Measurements from ENCODE around the gene MTOR. TPM values are rescaled to one million over a fixed set of nuclear protein-coding genes. Genes with fewer than 3 reads are reported as not detected.
"Not testable (repeated sequence)": the region's sequence is repeated elsewhere in the genome, so short reads cannot be mapped to it uniquely, and the experiment has no call there.

MTOR gene
- total RNA-seq, 2 donors from 2014 or later, result 29.3 to 34.1 TPM

DNA sequence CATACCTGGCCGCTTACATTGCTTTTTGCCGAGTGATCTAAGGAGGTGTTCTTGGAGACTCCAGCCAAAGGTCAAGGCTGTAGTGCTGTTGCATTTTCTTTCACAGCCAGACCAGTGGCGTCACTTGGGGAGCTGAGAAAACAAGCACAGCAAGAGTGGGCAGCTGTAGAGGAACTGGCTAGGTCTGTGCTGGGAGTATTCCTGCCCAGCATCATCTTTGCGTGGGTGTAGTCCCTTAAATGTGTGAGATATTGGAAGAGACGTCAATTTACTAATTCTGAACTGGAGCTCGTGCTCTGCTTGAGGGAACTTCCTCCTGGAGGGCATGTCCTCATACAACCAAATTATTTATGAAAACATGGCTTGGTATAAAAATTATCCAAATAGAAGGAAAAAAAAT, 20.8 kb upstream of the MTOR start:
- DNase-seq (no peak), ATAC-seq (no peak)
- intact Hi-C loops (cut with DNase I), result no loop called here

DNA sequence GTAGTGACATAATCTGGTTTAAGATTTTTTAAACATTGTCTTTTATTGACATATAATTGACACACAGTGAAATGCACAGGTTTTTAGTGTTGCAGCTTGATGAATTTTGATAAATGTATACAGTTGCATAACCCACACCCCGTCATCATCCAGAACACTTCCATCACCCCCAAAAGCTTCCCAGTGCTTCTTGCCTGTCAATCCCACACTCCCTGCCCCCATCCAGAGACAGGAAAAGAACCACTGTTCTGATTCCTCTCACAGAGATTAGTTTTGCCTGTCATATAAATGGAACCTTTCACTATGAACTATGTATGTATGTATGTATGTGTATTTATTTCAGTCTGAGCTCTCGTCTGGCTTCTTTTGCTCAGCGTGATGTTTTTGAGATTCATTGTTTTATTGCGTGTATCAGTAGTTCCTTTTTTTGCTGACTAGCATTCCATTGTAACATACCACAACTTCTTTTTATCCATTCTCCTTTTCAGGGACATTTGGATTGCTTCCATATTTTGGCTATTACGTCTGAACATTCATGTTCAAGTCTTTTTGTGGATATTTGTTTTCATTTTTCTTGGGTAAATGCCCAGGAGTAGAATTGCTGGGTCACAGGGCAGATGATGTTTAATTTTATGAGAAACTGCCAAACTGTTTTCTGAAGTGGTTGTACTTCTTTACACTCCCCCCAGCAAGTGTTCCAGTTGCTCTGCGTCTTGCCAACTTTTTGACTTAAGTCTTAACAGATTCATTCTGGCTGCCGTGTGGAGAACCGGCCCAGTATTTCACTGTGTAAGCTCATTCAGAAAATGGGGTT, 19.4 kb upstream of the MTOR start:
- no peak for DNase-seq
- peak; percentile 55 to 83 for ATAC-seq
- intact Hi-C loops (cut with DNase I), result no loop called here

DNA sequence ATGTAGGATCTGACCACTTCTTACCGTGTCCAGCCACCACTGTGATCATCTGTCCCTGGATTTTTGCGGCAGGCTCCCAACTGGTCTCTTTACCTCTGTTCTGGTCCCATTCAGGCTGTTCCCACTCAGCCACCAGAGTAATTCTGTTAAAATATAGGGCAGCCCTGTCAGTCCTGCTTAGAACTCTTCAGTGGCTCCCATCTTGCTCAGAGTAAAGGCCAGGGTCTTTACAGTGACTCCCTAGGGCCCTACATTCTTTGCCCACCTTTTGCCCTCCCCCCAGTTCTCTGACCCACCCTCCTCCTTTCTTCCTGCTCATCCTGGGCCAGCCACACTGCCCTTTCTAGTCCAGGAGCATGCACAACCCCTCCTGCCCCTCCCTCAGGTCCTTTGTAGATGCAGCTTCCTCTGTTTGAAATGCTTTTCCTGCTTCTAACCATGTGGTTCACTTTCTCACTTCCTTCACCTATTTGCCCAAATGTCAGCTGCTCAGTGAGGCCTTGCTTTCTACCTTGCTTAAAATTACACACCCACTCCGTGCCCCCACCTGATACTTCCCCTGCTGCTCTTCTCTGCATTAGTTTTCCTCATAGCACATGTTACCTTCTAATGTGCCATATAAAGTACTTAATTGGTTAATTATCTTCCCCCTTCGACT, 18.5 kb upstream of the MTOR start:
- ATAC-seq (no peak), DNase-seq (no peak)
- intact Hi-C loops (cut with DNase I), result no loop called here

DNA sequence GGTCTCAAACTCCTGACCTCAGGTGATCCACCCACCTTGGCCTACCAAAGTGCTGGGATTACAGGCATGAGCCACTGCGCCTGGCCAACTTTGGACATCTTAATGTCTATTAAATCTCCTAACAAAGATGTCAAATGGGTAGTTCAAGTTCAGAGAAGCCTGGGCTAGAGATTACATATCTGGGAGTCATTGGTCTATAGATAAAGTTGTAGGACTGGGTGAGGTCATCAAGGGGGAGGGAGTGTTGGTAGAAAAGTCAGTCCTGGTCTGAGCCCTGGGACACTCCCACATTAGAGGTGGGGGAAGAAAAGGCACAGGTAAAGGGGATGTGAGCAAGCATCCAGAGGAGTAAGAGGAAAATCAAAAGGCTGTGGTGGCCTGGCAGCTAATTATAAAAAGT, 17.3 kb upstream of the MTOR start:
- ATAC-seq (no peak), DNase-seq (no peak)
- intact Hi-C loops (cut with DNase I), result no loop called here

DNA sequence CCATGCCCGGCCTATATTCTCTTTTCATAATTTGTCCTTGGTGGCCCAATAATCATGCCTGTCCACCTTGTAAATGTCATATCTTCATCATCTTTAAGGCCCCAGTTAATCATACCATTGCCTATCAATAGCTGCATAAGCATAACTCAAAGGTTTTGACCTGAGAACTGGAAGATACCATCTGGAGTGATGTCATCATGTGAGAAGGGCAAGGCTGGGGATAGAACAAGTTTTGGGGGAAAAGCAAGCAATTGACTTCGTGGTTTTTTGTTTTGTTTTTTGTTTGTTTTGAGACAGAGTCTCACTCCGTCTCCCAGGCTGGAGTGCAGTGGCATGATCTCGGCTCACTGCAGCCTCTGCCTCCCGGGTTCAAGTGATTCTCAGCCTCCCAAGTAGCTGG, 16.8 kb upstream of the MTOR start:
- no peak for ATAC-seq
- DNase-seq, result no peak
- intact Hi-C loops (cut with DNase I), result no loop called here

DNA sequence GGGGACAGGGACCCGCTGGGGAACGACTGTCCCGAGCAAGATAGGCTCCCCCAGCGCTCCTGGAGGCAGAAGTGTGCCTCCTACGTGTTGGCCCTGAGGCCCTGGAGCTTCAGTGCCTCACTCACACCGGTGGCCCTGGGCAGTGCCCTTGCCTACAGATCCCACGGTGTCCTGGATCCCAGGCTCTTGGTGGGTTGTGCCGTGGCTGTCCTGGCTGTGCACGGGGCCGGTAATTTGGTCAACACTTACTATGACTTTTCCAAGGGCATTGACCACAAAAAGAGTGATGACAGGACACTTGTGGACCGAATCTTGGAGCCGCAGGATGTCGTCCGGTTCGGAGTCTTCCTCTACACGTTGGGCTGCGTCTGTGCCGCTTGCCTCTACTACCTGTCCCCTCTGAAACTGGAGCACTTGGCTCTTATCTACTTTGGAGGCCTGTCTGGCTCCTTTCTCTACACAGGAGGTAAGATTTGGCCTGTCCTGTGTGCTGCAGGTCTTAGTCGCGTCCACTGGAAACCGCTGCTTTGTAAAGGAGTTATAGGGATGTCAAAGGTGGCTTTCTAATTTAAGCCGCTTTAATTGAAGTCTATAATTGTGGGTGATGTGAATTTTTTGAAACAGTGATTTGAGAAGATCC, 11.4 kb upstream of the MTOR start:
- intact Hi-C loops (cut with DNase I), result no loop called here
- ATAC-seq, result peak; percentile 21 to 49
- no peak for DNase-seq

DNA sequence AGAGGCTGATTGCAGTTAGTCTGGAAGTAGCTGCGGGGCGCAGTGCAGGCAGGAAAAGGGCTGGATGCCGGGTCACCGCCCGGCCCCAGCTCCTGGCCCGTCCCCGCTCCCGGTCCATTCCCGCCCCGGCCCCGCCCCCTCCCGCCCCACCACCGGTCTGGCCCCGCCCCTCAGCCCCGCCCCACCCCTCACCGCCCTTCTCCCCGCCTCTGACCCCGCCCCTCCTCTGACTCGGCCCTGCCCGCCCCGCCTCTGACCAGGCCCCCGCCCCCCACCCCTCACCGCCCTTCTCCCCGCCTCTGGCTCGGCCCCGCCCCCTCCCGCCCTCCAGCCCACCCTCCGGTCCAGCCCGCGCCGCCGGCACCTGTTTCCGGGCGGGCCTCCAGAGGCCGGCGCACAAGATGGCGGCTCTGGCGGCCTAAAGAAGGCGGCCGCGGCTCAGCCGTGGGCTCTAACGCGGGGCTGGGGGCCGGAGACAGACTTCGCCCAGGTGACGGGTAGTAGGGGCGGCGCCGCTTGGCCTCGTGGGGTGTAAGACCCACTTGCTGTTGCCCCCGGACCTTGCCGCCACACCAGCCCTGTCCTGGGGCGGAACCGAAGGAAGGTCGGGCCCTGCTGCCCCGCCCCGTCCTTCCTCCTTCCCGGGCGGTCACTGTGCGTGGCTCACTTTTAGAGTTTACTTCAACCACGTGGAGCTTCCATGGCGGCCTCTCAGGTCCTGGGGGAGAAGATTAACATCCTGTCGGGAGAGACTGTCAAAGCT, 10.7 kb upstream of the MTOR start, which contains the start of gene UBIAD1:
Gene UBIAD1 (plus strand): TSS at position 367 of the 763 bp plus-strand sequence. CDS start 334 bp downstream, at position 701.
- DNase-seq (peak; percentile 85), ATAC-seq (peak; percentile 96)
- intact Hi-C loops (cut with DNase I), result no loop called here

DNA sequence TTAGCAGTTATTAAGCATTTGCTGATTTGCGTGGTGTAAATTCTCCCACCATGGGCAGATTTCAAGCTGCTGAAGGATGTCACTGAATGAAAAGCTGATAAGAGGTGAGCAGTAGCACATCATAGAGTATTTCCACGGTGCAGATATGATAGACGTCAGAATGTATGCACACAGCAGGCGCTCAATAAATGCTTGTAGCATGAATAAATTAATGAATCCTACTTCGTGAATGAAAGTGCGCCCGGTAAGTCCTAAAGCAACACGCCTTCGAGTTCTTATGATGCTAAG, 10.1 kb upstream of the MTOR start:
- intact Hi-C loops (cut with DNase I), result no loop called here
- DNase-seq (no peak), ATAC-seq (no peak)

DNA sequence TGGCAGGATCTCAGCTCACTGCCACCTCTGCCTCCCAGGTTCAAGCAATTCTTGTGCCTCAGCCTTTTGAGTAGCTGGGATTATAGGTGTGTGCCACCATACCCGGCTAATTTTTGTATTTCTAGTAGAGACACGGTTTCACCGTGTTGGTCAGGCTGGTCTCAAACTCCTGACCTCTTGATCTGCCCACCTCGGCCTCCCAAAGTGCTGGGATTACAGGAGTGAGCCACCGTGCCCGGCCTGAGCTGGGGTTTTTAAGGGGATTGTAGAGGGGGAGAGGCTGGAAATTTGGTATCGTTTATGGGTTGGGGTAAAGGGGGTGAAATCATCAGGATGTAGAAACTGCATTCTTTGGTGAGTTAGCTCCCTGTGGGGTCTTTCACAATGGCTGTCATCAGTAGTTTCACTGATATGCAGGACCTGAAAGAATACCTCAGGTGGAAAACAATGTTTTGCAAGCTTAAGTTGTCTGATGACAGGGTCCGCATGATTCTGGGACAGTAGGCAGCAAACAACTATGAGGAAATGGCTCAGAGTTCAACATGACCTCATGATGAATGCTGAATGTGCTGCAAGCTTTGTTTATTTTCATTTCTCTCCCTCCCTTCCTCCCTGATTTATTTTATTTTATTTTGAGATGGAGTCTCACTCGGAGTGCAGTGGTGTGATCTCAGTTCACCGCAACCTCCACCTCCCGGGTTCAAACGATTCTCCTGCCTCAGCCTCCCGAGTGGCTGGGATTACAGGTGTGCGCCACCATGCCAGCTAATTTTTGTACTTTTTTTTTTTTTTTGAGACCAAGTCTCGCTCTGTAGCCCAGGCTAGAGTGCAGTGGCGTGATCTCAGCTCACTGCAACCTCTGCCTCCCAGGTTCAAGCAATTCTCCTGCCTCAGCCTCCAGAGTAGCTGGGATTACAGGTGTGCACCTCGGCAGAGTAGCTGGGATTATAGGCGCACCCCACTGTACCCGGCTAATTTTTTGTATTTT, 5.3 kb upstream of the MTOR start:
- ATAC-seq; intact Hi-C loops (cut with DNase I); DNase-seq: not testable (repeated sequence)

DNA sequence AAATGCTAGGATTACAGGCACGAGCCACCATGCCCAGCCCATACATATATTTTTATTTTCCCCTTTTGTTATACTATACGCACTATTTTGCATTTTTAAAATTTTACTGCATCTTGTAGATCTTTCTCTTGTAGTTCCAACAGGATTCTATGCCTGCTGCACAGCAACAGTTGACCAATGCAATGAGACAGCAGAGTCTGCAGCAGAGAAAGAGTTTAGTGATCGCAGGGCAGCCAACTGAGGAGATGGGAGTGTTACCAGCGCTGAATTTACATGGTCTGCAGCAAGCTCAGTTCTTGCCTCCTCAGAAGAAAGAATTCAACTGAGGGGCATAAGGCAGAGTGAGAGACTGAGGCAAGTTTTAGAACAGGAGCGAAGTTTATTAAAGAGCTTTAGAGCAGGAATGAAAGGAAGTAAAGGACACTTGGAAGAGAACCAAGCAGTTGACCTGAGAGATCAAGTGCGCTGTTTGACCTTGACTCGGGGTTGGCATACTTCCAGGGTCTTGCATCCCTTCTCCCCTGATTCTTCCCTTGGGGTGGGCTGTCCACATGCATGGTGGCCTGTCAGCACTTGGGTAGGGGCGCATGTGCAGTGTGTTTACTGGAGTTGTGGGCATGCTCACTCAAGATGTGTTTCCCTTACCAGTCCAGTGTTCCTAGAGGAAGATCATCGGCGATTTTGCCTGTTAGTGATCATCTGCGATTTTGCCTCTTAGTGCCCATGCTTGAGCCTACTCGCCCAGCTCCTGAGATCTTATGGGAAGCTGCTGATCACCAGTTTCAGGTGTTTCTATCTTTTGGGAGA, 4.1 kb upstream of the MTOR start:
- DNase-seq, result no peak
- ATAC-seq, result no peak
- intact Hi-C loops (cut with DNase I), result no loop called here

DNA sequence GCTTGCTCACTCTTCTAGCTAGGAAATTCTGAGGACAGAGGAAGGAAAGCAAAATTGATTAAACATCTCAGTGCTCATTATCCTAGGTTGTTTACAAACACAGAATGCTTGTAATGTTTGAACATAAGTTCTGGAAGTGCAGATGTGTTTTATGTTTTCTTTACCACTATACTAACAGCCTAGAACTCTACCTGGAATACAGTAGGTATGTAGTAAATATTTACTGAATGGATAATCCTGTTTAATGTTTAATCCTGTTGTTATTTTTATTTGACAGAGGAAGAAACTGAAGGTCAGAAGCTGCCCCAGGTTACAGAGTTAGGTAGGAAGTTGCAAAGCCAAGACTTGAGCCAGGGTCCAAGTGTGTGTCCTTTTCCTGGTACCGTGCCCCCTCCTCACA, 6.1 kb downstream of the MTOR start:
- intact Hi-C loops (cut with DNase I), result no loop called here
- ATAC-seq (no peak), DNase-seq (no peak)

DNA sequence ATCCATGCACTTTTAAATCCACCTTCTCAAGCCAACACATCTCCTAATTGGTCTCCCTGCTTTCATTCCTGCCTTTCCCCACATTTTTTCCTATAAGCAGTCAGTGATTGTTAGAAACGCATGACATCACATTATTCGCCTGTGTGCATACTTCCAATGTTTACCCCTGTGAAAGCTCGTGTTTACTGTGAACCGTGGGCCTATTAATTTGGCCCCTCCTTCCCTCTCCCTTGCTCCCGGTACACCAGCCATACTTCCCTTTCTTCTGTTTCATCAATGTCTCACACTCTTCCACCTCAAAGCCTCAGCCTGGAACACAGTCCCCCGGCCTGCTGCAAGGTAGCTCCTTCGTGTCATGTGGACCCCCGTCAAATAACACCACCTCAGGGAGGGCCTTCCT, 9.1 kb downstream of the MTOR start:
- DNase-seq, result no peak
- ATAC-seq, result no peak
- intact Hi-C loops (cut with DNase I), result no loop called here

DNA sequence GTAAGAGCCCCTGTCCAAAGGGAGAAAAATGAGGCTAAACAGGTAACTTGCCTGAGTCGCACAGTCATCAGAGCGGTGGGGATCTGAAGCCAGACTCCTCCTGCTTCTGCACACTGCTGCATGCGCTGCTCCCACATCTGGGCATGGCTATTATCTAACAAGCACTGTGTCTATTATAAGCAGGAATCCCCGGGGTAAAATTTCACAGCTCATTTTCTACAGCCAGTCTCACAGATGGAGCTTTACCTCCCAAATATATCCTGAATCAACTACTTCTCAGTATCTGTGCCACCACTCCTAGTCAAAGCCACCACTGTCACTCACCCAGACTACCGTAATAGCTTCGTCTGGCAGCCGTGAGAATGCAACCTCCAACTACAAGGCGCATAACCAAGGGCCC, 9.8 kb downstream of the MTOR start:
- DNase-seq, result no peak
- ATAC-seq, result no peak
- intact Hi-C loops (cut with DNase I), result no loop called here

DNA sequence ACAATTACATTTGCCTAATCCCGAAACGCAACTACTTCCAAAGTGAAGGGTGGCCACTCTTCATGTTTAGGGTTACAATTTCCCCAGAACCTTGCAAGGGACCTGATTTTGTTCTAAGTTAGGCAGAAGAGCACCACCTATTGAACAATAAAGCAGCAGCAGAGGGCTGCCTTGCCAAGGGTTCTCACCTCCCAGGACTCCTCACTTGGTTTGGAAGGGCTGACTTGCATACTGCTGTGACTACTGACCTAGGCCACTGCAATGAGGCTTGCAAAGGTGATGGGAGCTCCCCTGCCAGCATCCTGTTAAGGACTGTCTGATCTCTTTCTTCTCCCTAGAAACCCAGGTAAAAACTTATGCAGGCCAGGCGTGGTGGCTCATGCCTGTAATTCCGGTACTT, 14.2 kb downstream of the MTOR start:
- intact Hi-C loops (cut with DNase I), result no loop called here
- DNase-seq (no peak), ATAC-seq (no peak)

DNA sequence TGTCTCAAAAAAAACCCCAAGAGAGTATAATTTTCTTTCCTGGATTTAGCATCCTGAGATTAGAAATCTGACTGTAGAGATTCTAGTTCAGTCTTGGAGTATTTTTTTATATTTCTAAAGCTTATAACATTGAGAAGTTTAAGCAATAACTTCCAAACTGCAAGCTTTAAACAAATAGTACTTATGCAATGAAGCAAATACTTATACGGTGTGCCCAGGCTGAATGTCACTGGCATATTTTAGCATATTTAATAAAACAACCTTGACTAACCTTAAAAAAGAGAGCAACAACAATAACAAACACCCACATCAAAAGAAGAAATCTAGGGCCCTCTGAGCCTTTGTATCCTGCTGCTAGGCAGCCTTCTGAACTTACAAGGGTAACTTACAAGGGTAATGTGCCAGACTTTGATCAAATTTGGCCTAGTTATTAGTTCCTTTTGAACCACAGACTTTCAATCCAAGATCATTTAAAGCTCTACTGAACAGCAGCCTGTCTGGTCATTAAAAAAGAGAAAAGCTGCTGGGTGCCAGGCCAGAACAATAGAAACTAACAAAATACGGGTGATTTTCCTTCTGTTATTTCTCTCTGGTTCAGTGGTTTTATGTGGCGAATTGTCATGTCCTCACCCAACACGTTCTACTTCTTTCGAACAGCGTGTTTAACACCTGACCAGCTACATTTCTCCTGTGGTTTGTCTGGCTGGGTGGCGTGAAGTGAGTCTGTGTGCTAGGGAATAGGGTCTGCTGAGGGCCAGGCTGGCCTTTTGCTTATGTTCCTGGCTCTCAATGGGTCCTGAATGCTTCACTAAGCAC, 16.2 kb downstream of the MTOR start:
- DNase-seq (no peak), ATAC-seq (no peak)
- intact Hi-C loops (cut with DNase I), result no loop called here

DNA sequence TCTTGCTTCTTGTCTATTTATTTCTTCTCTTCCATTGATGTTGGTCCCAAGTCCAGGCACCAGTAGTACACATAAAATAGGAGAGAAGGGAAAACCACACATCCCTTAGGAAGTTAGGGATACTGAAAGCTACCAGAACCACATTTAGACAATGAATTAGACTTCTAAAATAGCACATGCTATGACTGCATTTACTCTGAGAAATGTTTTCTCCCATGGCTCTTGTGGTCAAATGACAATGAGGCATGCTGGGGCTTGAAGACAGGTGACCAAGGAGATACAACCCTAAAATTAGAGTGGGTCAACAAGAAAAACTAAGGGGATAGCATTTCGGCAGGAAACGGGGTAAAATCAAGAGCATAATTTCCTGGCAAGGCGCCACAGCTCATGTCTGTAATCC, 17.1 kb downstream of the MTOR start:
- intact Hi-C loops (cut with DNase I), result no loop called here
- DNase-seq (no peak), ATAC-seq (no peak)

DNA sequence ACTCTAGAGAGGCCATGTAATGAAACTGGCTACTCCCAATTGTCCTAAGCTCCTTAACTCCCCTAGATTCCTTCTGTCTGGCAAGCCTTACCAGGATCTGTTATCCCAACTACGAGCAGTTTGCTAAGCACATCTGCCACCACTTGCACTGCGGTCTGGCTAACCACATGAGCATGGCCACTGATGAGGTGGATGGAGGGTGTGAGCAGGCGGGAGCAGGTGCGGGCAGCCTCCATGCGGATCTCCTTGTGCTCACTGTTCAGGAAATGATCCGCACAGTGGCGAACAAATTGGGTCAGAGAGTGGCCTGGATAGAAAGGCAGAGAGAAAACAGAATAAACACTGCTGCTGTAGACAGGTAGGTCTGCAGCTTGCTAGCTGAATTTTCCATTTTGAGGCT, 24.0 kb downstream of the MTOR start:
- ATAC-seq (no peak), DNase-seq (no peak)
- intact Hi-C loops (cut with DNase I), result no loop called here
